ENCODE data around the gene PARP1.

The PARP1 gene

DNA sequence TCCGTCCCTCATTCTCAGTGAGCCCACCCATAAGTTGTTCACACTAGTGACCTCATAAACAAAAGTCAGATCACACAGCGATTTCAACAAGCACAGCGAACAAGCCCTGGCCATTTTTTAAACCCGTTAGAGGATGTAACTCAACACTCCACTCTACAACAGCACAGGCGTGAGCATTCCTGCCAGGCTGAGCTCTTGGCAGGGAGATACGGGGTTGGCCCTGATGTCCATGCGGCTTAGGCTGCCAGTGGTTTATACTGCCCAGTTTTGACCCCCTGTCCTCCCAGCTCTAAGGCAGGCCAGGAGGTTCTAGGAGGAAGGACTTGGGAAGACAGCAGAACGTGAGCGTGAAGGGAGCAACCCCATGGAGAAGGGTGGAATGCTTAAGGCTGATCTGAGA is 35.0 kb downstream of the PARP1 start:
- DNase-seq: no peak

DNA sequence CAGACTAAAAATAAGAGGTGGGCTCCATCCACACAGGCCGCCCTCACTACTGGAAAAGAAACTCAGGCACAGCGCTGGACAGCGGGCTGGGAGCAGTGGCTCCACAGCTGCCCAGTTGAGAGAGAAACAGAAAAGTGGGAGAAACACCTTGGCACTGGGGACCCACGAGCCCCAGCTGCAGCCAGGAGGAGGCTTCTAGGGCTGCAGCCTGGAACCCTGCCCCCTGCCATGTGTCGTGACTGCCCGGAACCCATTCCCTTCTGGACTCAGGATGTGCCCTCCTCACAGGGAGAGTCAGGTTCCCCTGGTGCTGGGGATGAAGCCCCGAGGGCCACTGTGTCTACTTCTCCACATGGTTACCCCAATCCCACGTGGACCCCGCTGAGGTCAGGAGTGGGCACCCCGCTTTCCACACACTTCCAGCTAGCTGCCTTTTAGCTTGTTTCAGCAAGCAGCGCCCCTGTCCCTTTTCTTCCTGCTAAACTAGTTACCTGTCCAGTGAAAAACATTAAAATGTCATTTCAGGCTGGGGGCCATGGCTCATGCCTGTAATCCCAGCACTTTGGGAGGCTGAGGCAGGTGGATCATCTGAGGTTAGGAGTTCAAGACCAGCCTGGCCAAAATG is 35.9 kb downstream of the PARP1 start:
- no peak for DNase-seq

DNA sequence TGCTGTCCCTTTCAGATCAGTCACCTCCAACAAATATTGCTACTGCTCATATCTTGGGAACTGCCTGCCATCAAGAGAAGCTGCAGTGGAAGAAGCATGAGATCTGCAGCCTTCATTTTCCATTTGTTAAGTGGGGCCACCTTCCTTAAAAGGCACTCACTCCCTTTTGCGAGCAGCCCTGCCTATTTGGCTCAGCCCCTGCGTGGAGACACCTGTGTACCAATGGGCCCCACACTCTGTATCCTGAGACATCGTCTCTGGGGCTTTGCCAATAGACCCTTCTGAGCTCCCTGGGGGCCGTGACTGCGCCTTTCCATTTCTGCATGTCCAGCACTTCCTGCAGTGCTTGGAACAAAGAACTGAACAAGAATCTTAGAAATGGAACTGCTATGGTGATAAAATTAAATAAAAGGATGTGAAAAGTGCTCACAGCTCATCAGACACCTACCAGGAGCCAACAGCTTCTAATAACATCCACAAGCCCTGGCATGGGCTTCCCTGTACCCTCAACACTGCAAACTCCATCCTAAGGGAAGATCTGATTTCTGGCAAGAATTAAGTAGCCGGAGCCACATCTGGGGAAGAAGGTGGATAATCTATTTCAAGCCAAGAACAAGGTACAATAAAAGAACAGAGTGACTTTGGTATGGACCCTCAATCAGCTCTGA is 36.7 kb downstream of the PARP1 start:
- no peak for DNase-seq

DNA sequence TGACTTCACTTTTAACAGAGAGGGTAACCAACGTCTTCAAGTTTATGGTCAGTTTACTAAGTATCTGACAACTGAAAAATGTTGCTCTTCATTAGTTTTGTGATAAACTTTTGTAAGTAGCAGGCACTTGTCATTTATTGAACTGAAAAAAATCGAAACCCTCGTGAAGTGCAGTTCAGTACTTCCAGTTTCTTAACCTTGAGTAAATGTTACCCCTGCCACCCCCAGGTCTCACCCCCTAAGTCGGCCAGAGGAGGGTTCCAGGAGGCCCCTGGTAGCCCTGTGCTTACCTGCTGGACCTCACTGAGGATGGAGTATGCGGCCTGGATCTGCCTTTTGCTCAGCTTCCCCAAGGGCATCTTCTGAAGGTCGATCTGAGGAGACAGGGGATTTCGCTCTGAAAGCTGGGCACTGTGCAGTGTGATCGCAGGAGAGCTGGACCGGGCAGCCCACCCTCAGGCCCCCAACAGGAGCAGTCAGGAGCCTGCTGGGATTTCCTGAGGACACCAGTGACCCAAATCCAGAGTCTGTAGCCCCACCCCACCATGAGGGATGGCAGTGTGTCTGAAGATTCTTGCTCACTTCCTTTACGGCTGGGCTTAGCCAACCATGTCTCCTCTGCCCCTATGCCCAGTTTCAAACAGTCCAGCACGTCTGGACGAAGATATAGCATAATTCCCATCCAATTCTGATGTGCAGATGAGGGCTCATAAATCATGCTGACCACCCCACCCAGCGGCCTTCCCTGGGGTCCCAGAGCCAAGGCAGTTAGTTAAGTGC is 37.6 kb downstream of the PARP1 start:
- no peak for DNase-seq

DNA sequence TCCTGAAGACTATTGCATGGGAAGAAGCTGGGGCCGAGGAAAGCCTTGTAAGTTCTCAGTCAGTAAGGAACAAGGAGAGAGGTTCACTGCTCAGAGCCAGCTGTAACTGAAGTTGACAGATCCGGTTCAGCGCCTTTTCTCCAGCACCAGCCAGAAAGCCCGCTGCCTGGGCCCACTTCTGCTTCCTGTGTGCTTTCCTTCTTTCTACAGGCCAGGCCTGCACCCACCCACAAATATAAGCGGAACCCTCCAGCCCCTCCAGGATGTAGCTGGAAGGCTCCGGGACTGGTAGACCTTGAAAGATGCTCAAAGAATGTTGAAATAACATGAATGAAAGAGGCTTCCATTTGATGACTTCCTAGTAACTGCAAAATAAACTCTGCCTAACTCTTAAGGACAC is 38.8 kb downstream of the PARP1 start:
- no peak for DNase-seq

DNA sequence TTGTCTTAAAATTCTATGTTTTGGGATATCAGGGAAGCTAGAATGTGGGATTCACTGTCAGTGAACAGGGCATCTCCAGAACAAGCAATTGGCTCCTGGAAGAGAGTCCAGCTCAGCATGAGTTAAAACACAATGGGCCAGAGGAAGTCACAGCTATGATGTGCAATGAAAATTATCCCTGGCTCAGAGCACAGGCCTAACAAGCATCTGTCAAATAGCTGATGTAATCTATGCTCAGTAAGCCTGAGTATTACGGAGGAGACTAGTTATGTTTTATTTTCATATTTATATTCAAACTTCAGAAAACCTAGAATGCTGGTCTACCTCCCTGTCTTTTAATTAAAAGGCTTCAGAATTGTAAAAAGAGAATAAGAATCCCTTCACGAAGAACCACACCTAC is 41.6 kb downstream of the PARP1 start:
- DNase-seq: no peak

DNA sequence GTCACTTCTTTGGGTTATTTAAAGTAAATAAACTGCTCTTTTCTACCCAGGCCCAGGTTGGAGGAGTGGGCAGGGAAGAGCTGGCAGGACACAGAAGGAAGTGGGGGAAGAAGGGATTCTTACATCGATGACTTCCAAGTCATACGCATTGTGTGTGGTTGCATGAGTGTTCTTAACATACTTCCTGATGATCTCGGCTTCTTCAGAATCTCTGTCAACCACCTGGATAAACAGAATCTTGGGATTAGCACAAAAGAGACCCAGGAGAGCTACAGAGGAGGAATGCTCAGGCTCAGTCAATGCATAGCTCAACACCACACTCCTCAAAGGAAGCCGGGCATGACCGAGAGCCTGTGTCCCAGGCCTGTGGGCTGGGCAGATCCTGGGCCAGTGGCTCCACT is 42.1 kb downstream of the PARP1 start:
- DNase-seq: peak; percentile 31

DNA sequence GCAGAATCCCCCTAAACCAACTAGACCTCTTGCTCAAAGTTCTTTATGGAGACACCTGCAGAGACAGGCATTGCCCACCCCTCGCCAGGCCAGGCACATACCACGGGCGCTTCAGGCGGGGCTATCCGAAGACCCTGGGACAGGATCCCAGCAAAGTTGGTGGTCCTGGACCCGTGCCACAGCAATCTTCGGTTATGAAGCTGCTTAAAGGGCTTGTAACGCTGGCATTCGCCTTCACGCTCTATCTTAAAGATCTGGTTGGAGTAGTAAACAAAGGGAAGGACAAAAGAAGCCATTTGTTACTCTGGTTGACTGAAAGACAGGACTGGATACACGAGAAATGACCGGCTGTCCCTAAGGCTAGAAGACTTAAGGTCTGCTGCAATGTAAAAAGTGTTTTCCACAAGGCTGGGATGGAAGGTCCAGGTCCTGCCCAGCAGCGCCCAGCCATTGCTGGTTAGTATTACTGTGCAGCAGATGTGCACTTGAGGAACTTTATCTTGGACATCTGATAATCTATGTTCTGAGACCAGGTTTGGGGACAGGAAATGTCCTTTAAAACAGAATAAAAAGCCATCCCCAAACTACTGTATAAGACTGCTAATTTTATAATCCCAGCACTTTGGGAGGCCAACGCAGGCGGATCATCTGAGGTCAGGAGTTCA is 42.9 kb downstream of the PARP1 start:
- DNase-seq: no peak

DNA sequence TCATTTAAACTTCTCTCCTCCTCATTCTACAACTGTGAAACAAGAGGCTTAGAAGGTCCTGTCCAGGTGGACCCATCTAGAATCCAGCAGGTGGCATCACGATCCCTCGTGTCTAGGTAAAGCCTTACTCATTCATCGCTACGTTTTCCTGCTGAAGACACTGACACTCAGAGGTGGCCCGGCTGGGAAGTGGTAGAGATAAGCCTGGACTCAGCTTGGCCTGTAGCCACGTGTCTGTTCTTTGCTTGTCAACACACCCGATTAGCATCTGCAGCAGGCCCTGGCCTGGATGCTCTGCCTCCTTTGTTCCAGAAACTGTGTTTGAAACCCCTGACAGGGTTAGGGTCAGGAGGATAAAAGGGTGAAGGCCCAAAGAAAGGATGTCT is 43.4 kb downstream of the PARP1 start:
- no peak for DNase-seq

DNA sequence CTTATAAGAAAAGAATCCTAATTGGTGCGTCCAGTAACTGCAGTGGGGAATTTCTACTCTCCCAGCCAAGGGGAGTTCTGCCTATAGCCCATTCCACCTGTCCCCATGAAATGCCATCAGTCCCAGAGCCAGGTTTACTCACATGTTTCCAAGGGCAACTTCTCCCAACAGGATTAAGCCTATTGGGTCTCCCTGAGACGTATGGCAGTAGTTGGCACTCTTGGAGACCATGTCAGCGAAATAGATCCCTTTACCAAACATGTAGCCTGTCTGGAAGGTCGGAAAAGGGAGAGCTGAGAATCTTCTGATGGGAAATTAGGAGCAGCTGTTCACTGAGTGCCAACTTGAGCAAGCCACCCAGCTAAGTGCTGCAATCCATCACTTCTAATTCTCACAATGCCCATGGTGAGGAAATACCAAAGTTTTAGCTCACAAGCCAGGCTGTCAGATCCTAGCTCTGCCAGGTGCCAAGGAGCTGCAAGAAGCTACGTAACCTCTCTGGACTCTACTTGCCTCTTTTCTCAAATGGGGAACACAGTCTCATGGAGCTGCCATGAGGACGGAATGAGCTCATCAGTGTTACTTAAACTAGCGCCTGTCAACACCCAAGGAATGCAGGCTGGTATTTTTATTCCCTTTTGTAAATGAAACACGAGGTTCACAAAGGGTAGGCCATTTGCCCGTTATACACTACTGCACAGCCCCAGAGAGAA is 43.9 kb downstream of the PARP1 start:
- DNase-seq: no peak

DNA sequence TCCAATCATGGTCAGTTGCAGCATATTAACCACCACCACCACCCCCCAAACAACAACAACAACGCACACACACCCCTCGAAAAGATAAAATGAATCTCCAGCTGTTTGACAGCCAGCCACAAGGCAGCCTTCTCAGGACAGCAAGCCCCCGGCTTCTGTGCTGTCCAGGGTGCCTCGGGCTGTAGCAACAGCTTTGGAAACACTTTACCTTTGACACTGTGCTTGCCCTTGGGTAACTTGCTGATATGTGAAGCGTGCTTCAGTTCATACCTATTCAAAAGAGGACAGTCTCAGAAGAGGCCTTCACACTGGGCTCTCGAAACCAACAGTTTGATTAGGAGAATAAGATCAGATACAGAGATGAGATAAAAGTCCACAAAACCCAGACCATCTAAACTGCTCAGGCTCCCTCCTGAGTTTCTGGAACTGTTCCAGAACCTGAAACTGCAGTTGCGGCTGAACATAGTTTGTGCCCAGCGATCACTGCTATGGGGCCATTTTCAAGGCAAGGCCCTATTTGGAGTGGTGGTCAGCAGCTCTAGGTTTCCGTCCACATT is 44.9 kb downstream of the PARP1 start:
- DNase-seq: no peak

DNA sequence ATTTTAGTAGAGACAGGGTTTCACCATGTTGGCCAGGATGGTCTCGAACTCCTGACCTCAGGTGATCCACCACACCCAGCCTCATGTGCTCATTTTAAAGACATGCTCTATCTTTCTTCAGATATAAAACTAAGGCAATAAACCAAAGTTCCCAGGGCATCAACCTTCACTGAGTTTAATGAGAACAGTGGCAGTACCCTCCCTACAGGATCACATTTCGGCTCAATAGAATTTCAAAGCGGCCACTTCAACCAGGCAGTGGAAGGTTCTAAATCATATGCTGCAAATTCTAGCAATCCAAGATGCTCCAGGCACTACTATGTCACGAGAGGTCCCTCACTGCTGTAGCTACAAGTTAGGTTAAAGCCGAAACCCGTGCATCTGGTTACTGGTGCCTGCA is 45.5 kb downstream of the PARP1 start:
- no peak for DNase-seq

DNA sequence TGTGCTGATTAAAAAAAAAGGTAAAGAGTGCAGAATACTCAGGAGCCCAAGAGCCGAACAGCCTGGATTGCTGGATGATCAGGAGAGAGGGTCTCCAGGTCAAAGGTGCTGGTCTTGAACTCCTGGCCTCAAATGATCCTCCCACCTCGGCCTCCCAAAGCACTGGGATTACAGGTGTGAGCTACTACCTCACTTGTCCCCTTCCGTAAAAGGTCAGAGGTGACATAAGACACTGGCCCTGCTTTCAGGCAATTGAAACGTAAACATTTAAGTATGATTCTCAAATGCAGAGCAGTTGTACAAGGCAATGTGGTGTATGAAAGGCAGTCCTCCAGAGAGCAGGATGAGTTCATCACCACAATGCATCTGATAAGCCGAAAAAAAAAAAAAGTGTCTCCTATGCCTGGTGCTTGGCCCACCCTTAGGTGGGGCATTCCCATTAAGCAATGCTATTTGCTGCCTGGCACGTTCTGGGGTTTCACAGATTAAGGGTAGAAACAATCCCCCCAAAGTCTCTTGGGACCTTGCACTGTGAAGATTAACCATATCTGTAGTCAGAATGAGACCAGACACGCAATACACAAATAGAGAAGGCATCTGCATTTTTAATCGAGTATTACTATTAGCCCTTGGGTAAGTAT is 47.7 kb downstream of the PARP1 start:
- DNase-seq: no peak

DNA sequence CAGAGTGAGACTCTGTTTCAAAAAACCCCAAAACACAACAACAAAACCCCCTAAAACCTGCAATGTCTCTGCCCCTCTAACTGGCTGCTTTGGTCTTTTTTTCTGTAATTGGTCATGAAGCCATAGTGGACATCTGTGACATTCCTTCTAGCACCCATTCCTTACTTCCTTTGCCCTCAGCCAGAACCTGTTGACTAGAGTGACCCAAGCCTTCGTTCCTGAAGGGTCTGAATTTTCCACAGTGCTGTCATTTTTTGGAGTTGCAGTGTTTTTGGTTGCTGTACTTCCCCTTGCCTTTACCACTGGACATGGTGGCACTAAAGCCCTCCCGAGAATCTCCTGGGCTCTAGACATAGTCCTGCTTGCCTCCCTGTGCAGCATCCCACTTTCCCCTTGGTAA is 50.5 kb downstream of the PARP1 start:
- DNase-seq: no peak

DNA sequence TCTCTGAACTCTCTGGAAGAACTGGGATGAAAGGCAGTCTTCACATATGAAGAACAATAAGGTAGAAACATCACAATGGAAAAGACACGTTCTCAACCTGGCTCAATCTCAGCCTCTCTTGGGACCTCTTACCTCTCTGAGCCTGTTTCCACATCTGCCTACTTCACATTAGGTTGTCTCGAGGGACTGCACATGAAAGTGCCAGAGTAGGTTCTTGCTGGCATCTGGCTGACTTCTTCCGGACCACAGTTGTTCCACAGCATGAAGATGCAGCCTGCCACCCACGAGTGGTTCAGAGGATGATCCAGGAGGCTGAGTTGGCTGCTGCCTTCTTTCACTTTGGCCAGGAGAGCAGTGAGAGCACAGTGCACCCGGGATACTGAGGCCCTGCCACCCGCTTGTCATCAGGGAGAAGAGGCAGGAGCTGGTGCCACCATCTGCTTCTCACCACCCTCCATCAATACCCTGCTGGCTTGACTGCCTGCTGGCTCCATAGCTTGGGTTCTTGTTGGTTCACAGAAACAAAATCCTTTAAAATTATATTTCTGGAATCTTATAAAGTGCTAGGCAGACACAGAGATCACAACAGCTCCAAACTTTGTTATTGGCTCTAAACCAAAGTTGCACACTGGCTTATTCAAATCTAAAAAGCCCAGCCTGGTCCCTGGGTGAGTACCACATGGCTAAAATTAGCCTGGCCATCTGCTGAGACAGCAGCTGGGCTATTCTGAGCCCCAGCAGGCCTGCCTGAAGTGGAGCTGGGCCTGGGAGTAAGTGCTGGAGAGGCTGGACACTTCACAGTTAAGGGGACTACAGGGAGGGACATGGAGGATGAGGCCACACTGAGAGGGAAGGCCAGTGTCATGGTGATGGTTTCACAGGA is 52.0 kb downstream of the PARP1 start:
- DNase-seq: no peak

DNA sequence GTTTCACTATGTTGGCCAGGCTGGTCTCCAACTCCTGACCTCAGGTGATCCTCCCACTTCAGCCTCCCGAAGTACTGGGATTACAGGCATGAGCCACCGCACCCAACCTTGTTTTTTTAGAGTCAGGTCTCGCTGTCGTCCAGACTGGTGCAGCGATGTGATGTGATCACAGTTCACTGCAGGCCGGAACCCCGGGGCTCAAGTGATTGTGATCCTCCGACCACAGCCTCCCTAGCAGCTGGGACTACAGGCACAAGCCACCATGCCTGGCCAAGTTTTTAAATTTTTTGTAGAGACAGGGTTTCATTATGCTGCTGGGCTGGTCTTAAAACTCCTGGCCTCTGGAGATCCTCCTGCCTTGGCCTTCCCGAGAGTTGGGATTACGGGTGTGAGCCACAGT is 52.9 kb downstream of the PARP1 start:
- DNase-seq: no peak

DNA sequence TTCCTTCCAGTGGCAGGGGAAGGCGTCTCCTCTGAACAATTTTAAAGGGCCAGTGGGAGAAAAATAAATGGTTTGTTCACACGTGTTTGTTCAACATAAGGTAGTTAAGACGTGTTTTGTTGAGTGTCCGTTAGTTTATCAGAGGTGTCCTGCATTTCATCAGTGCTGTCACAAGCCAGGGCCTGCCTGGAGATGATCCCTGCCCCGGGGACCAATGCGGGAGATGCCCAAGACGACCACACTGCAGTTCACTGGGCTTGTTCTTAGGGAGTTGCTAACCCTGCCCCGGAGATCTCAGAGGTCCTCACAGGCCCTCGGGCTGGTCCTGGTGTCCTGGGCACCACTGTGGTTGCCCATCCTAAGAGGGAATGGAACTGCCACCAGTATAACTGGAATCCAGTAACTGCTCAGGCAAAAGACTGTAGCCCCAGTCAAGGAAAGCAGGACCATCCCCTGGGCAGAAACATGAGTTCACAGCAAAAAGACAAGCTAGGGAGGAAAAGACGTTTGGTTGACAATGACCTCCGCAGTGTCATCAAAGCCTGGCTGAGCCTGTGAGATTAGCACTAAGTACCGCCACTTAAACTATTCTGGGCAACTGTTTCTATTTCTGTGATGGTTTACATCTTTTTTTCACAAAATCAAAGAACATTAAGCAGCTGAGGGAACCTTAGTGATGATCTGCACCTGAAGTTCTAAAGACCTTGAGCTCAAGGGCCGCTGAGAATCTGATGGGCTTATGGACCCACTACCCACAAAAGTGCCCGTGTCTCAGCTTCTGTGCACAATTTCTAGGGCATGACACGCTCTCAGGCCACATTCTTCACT is 54.0 kb downstream of the PARP1 start:
- DNase-seq: no peak

DNA sequence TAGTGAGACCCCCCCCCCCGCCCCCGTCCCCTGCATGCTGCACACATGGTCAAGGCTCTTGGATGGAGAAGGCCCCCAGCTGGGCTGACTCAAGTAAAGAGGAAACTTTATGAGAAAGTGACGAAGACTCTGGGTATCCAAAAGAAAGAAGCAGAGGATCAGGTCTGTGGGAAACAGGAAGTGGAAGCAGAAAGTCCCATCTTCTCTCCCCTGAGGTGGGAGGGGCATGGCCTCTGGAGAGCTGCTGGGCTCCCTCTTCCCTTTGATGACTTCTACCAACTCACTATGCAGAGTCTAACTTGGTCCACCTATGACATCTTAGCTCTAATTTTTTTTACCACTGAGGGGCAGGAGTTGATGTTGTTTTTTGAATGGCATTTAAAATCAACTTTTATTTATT is 56.2 kb downstream of the PARP1 start:
- no peak for DNase-seq

DNA sequence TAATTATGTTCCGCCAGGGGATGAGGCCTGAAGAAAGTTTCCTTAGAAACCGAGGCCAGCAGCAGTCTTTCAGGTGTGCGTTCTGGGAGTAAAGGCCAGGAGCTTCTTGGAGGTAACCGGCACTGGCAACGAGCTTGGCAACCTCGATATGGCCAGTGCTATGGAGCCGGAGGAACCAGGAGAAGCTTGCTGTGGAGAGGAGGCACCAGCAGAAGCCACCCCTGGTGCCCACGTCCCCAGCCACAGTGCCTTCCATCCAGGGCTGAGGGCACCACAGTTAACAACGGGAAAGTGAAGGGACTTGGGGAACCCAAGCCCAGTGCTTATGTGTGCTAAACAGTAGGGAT is 57.4 kb downstream of the PARP1 start:
- DNase-seq: no peak

DNA sequence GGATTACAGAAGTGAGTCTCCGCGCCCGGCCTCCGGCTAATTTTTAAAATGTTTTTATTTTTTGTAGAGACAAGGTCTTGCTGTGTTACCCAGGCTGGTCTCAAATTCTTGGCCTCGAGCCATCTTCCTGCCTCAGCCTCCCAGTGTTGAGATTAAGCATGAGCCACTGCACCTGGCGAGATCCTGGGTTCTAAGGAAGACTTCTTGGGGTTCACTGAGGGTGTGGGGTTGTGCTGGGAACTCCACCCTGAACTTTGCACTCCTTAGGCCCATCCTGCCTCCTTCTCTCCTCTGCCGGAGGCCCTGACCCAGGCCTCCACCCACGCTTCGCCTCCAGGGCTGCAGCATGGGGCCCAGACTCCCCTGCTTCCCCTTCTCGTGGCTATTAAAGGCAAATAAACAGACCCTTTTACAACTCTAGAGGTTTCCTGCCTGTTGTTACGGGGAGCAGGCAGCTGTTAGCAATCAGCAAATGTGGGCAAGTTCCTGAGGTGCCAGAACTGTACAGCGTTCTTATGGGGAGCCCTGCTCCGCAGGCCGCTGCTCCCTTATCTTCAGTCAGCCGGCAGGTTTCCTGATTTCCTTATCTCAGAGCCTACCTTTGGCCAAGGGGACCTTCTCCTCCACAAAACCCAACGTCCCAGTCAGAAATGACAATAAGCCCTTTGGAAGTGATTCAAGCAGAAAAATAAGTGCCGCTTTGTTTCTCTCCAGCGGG is 57.9 kb downstream of the PARP1 start:
- no peak for DNase-seq
